Effector CD8-positive, alpha-beta T cell (primary cell): ENCODE measurements around the gene ATP6V0B.

Experiments used
- DNase-seq: peaks from one replicate; lab custom pipeline; 2025; lab: John Stamatoyannopoulos, UW

Gene ATP6V0B

GRCh38 chr1:43984855-43985254, 10.1 kb downstream of the ATP6V0B start:
- DNase-seq, result no peak

DNA sequence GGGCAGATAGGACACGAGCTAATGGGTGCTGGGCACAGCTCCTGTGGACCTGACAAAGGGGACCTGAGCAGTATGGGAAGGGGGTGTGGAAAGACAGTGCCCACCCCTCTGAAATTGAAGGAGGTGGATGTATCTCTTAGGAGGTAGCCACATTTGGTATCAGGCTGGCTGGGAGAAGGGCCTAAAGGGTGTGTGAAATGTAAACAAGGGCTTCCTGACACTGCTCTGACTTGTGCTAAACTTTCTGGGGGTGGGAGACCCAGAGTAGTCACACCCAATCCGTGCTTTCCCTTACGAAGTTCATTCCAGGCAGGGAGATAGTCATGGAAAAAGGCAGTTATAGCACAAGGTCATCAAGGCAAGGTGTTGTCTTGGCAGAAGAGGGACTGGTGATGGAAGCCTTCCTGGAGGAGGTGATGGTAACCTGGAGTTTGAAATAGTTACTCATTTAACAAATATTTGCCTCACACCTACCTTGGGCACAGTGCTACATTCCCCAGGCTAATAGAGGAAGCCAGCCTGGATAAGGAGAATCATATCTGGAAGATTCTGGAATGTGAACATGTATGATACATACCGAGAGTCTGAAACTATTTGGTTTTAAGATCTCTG, 11.3 kb downstream of the ATP6V0B start:
- DNase-seq, result no peak

GRCh38 chr1:43986712-43987111, 12.0 kb downstream of the ATP6V0B start:
- DNase-seq, result no peak

- DNase-seq, result no peak
These were observed 12.6 kb downstream of the ATP6V0B start for GRCh38 chr1:43987159-43987902.

DNA sequence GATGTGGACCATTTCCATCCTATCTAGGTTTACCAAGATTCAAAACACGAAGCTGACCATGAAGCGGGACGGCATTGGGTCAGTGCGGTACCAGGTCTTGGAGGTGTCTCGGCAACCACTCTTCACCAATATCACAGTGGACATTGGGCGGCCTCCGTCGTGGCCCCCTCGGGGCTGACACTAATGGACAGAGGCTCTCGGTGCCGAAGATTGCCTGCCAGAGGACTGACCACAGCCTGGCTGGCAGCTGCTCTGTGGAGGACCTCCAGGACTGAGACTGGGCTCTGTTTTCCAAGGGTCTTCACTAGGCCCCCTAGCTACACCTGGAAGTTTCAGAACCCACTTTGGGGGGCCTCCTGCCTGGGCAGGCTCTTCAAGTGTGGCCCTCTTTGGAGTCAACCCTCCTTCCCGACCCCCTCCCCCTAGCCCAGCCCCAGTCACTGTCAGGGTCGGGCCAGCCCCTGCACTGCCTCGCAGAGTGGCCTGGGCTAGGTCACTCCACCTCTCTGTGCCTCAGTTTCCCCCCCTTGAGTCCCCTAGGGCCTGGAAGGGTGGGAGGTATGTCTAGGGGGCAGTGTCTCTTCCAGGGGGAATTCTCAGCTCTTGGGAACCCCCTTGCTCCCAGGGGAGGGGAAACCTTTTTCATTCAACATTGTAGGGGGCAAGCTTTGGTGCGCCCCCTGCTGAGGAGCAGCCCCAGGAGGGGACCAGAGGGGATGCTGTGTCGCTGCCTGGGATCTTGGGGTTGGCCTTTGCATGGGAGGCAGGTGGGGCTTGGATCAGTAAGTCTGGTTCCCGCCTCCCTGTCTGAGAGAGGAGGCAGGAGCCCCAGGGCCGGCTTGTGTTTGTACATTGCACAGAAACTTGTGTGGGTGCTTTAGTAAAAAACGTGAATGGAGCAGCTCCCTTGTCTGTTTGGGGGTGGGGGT, 15.8 kb downstream of the ATP6V0B start:
- no peak for DNase-seq

DNA sequence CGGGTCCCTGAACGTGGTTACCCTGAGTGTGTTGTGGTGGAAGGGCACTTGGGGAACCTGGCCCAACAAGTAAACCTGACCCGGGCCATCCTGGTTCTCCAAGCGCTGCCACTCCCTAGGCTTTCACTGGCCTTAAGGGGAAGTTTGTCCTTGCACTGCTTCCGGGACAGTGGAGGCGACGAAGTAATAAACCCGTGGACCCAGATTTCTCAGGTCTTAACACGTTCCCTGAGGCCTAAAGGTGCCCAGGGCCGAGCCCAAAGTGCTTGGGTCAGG, 16.4 kb downstream of the ATP6V0B start:
- no peak for DNase-seq

DNA sequence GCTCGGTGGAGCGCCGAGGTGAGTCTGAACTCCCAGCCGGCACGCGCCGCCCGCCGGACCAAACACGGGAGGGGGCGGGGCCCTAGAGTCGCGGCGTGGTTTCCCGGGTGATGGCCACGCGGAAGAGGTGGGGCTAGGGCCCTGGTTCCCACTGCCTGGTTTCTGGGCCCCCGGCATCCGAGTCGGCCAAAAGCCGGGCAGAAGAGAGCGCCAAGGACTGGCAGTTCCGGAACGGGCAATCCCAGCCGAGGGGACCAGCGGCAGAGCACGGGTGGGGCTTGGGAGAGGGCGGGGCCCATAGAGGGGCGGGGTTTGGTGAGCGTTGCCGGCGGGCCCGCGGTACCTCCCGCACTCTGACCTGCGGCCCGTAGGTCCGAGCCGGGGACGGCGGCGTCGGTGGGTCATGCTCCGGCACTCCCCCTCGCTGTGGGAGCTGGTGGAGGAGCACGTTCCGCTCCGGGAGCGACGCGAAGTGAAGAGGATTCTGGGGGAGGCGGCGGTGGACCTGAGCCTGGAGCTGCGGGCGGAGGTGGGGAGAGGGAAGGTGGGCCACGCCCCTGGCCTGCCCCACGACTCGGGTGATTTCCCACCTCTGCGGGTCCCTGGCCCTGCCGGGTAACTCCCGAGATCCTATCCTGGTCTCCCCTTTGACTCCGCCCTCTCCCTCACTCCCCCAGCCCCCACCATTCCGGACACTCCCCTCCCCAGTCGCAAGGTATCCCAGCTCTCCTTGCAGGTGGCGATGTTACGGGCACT, 16.9 kb downstream of the ATP6V0B start, which contains the start of gene CCDC24:
TSS of gene CCDC24 (plus strand) at position 124 of the 756 bp plus-strand sequence. CDS start at position 404, 280 bp downstream.
- DNase-seq, result peak; percentile 63

DNA sequence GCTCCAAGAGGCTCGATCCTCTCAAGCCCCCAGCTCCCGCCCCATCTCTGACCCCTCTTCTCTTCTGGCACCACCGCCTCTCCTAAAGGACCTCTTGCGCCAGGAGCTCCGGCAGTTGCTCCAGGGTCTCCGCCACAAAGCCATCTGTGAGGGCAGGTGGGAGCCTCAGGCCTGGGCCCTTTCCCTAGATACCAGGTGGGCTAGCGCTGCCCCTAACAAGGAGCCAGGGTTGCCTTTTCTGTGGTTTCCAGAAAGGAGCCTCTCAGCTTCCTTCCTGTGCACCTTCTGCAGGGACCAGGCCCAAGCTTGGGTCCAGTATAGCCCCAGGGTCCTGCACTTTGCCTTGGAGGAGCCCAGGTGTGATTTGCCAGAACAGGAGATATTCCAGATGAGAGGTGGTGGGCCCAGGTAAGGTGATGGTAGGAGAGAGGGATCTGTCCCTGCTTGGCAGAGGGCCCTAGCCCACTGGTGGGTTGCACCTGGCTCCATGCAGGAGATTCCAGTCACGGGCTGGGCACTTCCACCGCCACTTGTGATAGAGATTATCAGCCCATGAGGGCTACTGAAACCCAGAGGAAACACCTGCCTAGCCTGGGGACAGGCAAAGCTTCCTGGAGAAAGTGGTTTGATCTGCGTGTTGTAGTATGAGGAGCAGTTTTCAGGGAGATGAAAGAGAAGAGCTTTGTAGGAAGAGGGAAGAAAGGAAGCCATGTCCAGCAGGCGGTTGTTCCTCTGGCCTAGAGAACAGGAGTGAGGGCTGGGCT, 17.7 kb downstream of the ATP6V0B start:
- no peak for DNase-seq

DNA sequence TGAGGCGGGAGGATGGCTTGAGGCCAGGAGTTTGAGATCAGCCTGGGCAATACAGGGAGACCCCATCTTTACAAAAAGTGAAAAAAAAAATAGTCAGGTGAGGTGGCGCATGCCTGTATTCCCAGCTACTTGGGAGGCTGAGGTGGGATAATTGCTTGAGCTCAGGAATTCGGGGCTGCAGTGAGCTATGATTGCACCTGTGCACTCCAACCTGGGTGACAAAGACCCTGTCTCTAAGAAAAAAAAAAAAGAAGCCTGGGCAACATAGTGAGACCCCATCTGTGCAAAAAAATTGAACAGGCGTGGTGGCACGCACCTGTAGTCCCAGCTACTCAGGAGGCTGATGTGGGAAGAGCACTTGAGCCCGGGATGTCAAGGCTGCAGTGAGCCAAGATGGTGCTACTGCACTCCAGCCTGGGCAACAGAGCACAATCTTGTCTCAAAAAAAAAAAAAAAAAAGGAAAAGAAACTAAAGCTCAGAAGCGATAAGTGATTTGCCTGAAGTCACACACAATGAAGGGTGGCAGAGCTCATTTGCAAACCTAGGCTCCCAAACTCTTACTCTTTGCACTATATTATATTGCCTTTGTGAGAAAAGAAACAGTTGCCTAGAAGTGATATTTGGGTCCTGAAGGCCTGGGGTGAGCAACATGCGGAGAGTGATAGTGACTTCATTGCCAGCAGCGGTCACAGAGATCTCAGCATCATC, 18.6 kb downstream of the ATP6V0B start:
- DNase-seq, result no peak

GRCh38 chr1:43994071-43994470, 19.3 kb downstream of the ATP6V0B start:
- DNase-seq, result no peak

- DNase-seq, result no peak
These were observed 20.3 kb downstream of the ATP6V0B start for GRCh38 chr1:43994794-43995790.

DNA sequence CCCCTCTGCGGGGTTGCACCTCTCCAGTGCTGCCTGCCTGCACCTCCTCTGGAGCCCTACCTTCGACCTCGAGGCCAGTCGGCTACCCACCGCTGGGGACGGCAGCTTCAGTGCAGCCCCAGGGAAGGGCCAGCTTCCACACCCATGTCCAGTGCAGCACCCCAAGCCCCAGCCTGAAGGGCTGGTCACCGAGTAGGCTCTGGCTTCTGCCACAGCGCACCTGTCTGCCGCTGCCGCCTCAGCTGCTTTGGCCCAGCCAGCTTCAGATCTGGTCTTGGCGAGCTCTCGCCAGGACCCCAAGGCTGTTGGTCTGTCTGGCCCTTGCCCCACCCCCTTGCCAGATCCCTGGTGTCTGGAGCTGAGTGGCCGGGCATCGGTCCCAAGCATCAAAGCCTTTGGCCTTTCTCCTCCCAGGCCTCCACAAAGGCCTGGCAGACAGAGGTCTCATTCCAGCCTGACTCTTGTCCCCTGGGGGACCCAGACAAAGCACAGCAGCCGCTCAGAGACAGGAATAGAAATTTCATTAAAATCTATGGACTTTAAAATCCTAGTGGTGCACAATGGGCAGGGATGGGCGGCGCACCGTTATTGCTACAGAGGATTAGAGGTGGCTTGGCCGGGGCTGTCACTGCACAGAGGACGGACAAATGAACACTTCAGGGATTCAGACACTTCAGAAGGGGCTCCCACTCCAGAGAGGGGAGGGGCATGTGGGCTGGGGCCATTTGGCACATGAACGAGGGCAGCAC, 21.4 kb downstream of the ATP6V0B start:
- no peak for DNase-seq

- no peak for DNase-seq
These were observed 22.0 kb downstream of the ATP6V0B start for GRCh38 chr1:43996733-43997115.

DNA sequence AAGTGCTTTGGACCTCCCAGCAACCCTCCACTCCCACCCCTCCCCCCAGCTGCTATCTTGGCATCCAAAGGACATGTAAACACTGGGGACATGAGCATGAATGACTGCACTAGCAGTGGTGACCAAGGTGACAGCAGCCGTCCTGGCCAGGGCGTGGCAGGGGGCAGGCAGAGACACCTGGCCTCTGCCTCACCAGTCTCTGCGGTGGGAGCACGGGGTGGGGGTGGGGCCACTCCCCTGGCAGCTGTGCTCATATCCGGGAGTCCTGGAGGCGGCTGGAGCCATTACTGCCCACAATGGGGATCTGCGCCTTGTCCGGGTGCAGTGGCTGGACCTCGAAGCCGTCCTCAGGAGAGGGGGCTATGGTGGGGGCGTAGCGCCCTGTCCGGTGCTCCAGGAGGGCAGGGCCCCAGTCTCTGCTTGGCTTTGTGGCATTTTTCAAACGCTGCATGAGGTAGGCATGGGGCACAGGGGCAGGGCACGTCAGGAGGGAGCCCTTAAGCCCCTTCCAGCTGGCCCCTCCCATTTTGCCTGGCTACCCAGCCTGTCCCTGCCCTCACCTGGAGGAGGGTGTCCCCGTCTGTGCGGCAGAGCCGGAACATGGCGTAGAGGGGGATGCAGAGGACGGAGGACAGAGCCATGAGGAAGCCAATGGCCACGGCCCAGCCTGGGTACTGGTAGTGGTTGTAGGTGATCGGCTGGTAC, 22.7 kb downstream of the ATP6V0B start:
- DNase-seq, result no peak

DNA sequence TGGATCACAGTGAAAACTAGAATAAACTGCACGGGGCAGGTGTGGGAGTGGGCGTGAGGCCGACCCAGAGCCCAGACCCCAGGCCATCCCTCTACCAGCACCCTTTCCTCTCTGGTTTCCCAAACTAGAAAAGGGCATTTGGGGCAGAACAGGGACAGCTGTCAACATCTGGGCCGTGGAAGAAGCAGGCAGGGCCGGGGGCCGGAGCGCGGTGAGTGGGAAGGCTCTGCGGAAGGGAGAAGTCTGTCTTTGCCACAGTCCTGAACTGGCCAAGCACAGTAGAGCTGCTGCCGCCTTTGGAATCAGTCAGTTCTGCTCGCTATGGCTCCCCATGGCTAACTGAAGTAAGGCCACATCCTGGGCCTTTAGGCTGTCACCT, 23.2 kb downstream of the ATP6V0B start:
- DNase-seq, result no peak

DNA sequence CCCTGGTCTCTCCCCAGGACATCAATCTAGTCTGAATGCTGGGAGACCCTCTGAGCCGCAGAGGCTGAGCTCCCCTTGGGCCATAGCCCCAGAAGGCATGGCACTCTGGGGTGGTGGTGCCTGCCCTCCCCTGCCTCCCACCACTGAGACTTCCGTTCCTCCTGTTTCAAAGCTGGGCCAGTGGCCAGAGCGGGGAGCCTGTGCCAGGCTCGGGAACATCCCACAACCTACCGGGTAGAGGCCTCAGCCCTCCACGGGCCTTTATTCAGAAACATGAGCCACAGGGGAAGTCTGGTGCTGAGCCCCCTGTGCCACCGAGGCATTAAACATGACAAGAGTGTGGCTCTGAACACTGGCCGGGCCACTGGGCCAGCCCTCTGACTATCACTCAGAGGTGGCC, 24.7 kb downstream of the ATP6V0B start:
- no peak for DNase-seq

DNA sequence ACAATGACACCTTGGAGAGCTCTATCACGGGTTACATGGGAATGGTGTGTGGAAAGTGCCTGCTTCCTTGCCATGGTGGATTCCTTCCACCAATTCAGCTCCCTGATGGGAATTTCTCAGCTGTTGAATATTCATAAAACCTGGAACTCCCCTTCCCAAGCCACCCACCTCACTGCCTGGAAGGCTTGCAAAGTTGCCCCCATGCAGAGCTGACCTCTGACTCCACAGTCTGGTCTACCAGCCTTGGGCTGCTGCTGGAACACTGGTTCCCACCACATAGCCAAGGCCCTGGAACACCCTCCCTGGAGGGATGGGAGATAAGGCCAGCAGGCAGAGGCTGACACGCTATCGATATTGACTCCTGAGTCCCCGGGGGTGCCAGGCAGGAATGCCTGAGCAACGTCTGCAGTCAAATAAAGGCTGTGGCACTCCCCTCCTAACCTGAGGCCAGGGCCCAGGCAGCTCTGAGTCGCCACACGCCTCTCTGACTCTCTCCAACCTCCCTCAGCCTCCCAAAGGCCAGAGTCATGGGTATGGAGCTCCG, 25.4 kb downstream of the ATP6V0B start:
- no peak for DNase-seq

GRCh38 chr1:44002165-44002564, 27.4 kb downstream of the ATP6V0B start:
- DNase-seq, result no peak
